WTC11 (cell line): ENCODE measurements around the gene PDCD5. TPM values are rescaled to one million over a fixed set of nuclear protein-coding genes. Genes with fewer than 3 reads are reported as not detected.

Source experiments
- ATAC-seq: fragments of 200-7000 bp; cut with Tn5 transposase; 2 replicates; pipeline ENCODE4 v1.10.0; 2021; ENCODE audit warnings: mild to moderate bottlenecking, moderate library complexity
- CTCF ChIA-PET: fragments of 300-600 bp; sonication (Branson Sonifier 250); formaldehyde crosslinking; loops from one replicate; lab custom pipeline; 2021; ENCODE audit warnings: antibody characterized with exemption; lab: Charles Lee
- POLR2A ChIA-PET: fragments of 350-600 bp; sonication (Branson Sonifier 250); formaldehyde crosslinking; loops from one replicate; lab custom pipeline; 2021; ENCODE audit warnings: antibody characterized with exemption; lab: Charles Lee
- DNase-seq: peaks from one replicate; pipeline ENCODE4 v3.0.0; 2021; ENCODE audit warnings: low spot score
- H3K27ac Mint-ChIP-seq: 2 replicates; pipeline ENCODE4 v1.8.0; 2021; ENCODE audit warnings: mixed read lengths
- H3K27me3 Mint-ChIP-seq: 2 replicates; pipeline ENCODE4 v1.8.0; 2021; ENCODE audit warnings: low read depth, mild to moderate bottlenecking, moderate library complexity, mixed read lengths
- H3K36me3 Mint-ChIP-seq: 2 replicates; pipeline ENCODE4 v1.8.0; 2021; ENCODE audit warnings: mixed read lengths
- H3K4me1 Mint-ChIP-seq: 2 replicates; pipeline ENCODE4 v1.8.0; 2022; ENCODE audit warnings: mixed read lengths
- H3K4me3 Mint-ChIP-seq: 2 replicates; pipeline ENCODE4 v1.8.0; 2021; ENCODE audit warnings: mild to moderate bottlenecking, moderate library complexity, mixed read lengths
- H3K9me3 Mint-ChIP-seq: 2 replicates; pipeline ENCODE4 v1.8.0; 2021; ENCODE audit warnings: mixed read lengths
- ATF1 ChIP-seq: sonication (generic); formaldehyde crosslinking; IDR thresholded peaks from 2 replicates; pipeline ENCODE4 v1.8.1; 2023; ENCODE audit warnings: mild to moderate bottlenecking, moderate library complexity, missing genetic modification reagents
- CREB1 ChIP-seq: sonication (generic); formaldehyde crosslinking; IDR thresholded peaks from 2 replicates; pipeline ENCODE4 v1.8.0; 2023; ENCODE audit warnings: mild to moderate bottlenecking, missing genetic modification reagents
- EMX1 ChIP-seq: fragments of 250-450 bp; sonication (Bioruptor Pico); IDR thresholded peaks from 2 replicates; pipeline ENCODE4 v1.8.0; 2021; ENCODE audit warnings: mild to moderate bottlenecking
- ESRRA ChIP-seq: sonication (generic); formaldehyde crosslinking; IDR thresholded peaks from 2 replicates; pipeline ENCODE4 v1.8.1; 2022; ENCODE audit warnings: mild to moderate bottlenecking, missing genetic modification reagents, borderline replicate concordance
- GABPB1 ChIP-seq: sonication (generic); formaldehyde crosslinking; IDR thresholded peaks from 2 replicates; pipeline ENCODE4 v1.8.1; 2023; ENCODE audit warnings: mild to moderate bottlenecking, missing genetic modification reagents
- HMGA2 ChIP-seq: fragments of 250-450 bp; sonication (Bioruptor Pico); IDR thresholded peaks from 2 replicates; pipeline ENCODE4 v1.4.0; 2021; ENCODE audit warnings: mild to moderate bottlenecking, moderate library complexity
- KAT7 ChIP-seq: sonication (generic); formaldehyde crosslinking; IDR thresholded peaks from 2 replicates; pipeline ENCODE4 v1.8.1; 2023; ENCODE audit warnings: missing genetic modification reagents, mild to moderate bottlenecking, borderline replicate concordance
- NFYB ChIP-seq: sonication (generic); formaldehyde crosslinking; conservative IDR thresholded peaks from 2 replicates; pipeline ENCODE4 v1.8.0; 2022; ENCODE audit warnings: low read depth, missing genetic modification reagents
- SOX15 ChIP-seq: fragments of 250-450 bp; sonication (Bioruptor Pico); IDR thresholded peaks from 2 replicates; pipeline ENCODE4 v1.9.0; 2021; ENCODE audit warnings: mild to moderate bottlenecking
- SP1 ChIP-seq: sonication (generic); formaldehyde crosslinking; conservative IDR thresholded peaks from 2 replicates; pipeline ENCODE4 v1.8.1; 2022; ENCODE audit warnings: missing genetic modification reagents
- TEAD4 ChIP-seq: sonication (generic); formaldehyde crosslinking; IDR thresholded peaks from 2 replicates; pipeline ENCODE4 v1.8.0; 2022; ENCODE audit warnings: mild to moderate bottlenecking, missing genetic modification reagents
- TP53 ChIP-seq: sonication (generic); formaldehyde crosslinking; IDR thresholded peaks from 2 replicates; pipeline ENCODE4 v1.8.1; 2023; ENCODE audit warnings: mild to moderate bottlenecking, missing genetic modification reagents
- ZBTB21 ChIP-seq: sonication (generic); formaldehyde crosslinking; IDR thresholded peaks from 2 replicates; pipeline ENCODE4 v1.8.1; 2023; ENCODE audit warnings: mild to moderate bottlenecking, missing genetic modification reagents, borderline replicate concordance
- total RNA-seq: library from RNA; stranded (reverse); gene quantifications from 3 replicates; pipeline ENCODE4 v1.2.3, GENCODE V29; 2021
- TF ChIP-seq, protein P1 (sequence below): fragments of 250-450 bp; sonication (Bioruptor Pico); conservative IDR thresholded peaks from 2 replicates; pipeline ENCODE4 v1.9.0; 2021; ENCODE audit warnings: mild to moderate bottlenecking
- TF ChIP-seq, protein P2 (sequence below): sonication (generic); formaldehyde crosslinking; IDR thresholded peaks from 2 replicates; pipeline ENCODE4 v1.8.0; 2022; ENCODE audit warnings: mild to moderate bottlenecking, missing genetic modification reagents
- TF ChIP-seq, protein P3 (sequence below): sonication (generic); formaldehyde crosslinking; IDR thresholded peaks from 2 replicates; pipeline ENCODE4 v1.8.1; 2022; ENCODE audit warnings: mild to moderate bottlenecking, missing genetic modification reagents, moderate library complexity, borderline replicate concordance
- TF ChIP-seq, protein P4 (sequence below): fragments of 250-450 bp; sonication (Bioruptor Pico); IDR thresholded peaks from 2 replicates; pipeline ENCODE4 v1.8.0; 2021; ENCODE audit warnings: mild to moderate bottlenecking
- TF ChIP-seq, protein P5 (sequence below): sonication (generic); formaldehyde crosslinking; conservative IDR thresholded peaks from 2 replicates; pipeline ENCODE4 v1.8.1; 2022; ENCODE audit warnings: mild to moderate bottlenecking, missing genetic modification reagents
- TF ChIP-seq, protein P6 (sequence below): sonication (generic); formaldehyde crosslinking; IDR thresholded peaks from 2 replicates; pipeline ENCODE4 v1.8.0; 2023; ENCODE audit warnings: missing genetic modification reagents

Gene PDCD5
- total RNA-seq, 1 experiment from 2014 or later: 89.5 TPM

DNA sequence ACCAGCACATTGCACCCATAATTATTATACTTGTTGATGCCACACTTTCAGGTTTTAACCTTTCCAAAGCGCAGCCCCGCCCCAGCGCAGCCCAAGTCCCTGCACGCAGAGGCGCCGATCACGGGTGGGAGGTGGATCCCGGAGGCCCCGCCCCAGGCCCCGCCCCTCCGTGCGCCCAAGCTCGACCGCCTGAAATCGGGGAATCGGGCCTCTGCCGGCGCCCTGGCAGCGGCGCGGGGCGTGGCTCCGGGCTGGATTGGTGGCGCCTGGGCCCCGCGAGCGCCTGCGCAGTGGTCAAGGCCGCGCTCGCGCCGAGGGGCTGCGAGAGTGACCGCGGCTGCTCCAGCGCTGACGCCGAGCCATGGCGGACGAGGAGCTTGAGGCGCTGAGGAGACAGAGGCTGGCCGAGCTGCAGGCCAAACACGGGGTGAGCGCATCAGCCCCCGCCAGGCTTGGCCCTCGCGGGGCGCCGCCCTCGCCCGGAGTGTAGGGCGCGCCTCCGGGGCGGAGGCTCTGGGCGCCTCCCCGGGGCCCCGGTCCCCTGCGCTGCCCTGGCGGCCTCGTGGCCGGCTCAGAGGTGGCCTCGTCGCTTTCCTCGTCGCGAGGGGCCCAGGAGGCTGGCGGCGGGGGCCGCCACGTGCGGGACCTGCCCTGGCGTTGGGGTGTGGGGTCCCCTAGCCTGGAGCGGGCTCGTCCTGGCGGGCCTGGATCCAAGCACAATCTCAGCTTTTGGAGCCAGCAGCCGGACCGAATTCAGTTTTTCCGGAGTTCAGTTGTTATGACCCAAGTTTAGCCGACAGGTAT is at the start of gene PDCD5 (continued):
- TF ChIP-seq, protein P1, sequence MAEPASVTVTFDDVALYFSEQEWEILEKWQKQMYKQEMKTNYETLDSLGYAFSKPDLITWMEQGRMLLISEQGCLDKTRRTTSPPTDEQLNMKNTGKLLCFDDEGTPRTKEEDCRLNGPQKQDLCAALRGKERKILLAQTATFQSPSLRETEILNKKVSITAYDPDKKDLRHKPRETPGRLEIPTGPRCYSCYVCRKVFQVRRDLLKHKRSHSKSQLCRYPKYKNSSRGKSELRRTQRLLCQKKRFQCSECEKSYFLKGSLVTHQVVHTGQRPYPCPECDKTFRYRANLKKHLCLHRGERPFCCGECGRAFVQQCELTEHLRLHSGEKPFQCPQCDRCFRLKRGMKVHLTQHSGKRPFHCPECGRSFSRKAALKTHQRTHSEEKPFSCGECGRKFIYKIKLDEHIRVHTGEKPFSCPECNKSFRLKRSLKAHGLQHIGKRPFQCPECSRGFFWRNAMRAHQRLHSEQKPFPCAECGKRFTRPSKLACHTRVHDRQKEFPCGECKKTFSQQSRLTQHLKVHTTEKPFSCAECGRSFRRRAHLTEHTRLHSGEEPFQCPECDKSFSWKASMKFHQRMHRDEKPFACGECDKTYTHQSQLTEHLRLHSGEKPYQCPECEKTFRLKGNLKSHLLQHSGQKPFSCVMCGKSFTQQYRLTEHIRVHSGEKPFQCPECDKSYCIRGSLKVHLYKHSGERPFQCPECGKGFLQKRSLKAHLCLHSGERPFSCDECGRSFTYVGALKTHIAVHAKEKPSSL (CRISPR knock-in tag): no peak
- no peak for TF ChIP-seq TEAD4
- no peak for TF ChIP-seq SOX15
- no peak for TF ChIP-seq EMX1
- no peak for TF ChIP-seq ZBTB21 (CRISPR knock-in tag)
- TF ChIP-seq TP53: no peak
- TF ChIP-seq, protein P2, sequence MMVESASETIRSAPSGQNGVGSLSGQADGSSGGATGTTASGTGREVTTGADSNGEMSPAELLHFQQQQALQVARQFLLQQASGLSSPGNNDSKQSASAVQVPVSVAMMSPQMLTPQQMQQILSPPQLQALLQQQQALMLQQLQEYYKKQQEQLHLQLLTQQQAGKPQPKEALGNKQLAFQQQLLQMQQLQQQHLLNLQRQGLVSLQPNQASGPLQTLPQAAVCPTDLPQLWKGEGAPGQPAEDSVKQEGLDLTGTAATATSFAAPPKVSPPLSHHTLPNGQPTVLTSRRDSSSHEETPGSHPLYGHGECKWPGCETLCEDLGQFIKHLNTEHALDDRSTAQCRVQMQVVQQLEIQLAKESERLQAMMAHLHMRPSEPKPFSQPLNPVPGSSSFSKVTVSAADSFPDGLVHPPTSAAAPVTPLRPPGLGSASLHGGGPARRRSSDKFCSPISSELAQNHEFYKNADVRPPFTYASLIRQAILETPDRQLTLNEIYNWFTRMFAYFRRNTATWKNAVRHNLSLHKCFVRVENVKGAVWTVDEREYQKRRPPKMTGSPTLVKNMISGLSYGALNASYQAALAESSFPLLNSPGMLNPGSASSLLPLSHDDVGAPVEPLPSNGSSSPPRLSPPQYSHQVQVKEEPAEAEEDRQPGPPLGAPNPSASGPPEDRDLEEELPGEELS: peak; percentile 16; the same call in 1 of the 2 replicates
- no peak for TF ChIP-seq HMGA2 (CRISPR knock-in tag)
- TF ChIP-seq GABPB1 (CRISPR knock-in tag): peak; percentile 26; the same call in 1 of the 2 replicates
- TF ChIP-seq ATF1 (CRISPR knock-in tag): no peak
- TF ChIP-seq, protein P3, sequence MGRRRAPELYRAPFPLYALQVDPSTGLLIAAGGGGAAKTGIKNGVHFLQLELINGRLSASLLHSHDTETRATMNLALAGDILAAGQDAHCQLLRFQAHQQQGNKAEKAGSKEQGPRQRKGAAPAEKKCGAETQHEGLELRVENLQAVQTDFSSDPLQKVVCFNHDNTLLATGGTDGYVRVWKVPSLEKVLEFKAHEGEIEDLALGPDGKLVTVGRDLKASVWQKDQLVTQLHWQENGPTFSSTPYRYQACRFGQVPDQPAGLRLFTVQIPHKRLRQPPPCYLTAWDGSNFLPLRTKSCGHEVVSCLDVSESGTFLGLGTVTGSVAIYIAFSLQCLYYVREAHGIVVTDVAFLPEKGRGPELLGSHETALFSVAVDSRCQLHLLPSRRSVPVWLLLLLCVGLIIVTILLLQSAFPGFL (CRISPR knock-in tag): no peak
- 0 out of 2 replicates have a peak, but pooled peaks have one; percentile 18 for TF ChIP-seq NFYB (CRISPR knock-in tag)
- TF ChIP-seq CREB1 (CRISPR knock-in tag): no peak
- TF ChIP-seq, protein P4, sequence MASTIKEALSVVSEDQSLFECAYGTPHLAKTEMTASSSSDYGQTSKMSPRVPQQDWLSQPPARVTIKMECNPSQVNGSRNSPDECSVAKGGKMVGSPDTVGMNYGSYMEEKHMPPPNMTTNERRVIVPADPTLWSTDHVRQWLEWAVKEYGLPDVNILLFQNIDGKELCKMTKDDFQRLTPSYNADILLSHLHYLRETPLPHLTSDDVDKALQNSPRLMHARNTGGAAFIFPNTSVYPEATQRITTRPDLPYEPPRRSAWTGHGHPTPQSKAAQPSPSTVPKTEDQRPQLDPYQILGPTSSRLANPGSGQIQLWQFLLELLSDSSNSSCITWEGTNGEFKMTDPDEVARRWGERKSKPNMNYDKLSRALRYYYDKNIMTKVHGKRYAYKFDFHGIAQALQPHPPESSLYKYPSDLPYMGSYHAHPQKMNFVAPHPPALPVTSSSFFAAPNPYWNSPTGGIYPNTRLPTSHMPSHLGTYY: no peak
- TF ChIP-seq, protein P5, sequence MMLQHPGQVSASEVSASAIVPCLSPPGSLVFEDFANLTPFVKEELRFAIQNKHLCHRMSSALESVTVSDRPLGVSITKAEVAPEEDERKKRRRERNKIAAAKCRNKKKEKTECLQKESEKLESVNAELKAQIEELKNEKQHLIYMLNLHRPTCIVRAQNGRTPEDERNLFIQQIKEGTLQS (CRISPR knock-in tag): no peak
- TF ChIP-seq, protein P6, sequence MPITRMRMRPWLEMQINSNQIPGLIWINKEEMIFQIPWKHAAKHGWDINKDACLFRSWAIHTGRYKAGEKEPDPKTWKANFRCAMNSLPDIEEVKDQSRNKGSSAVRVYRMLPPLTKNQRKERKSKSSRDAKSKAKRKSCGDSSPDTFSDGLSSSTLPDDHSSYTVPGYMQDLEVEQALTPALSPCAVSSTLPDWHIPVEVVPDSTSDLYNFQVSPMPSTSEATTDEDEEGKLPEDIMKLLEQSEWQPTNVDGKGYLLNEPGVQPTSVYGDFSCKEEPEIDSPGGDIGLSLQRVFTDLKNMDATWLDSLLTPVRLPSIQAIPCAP (CRISPR knock-in tag): no peak
- TF ChIP-seq KAT7 (CRISPR knock-in tag): no peak
- TF ChIP-seq SP1 (CRISPR knock-in tag): peak; percentile 85

DNA sequence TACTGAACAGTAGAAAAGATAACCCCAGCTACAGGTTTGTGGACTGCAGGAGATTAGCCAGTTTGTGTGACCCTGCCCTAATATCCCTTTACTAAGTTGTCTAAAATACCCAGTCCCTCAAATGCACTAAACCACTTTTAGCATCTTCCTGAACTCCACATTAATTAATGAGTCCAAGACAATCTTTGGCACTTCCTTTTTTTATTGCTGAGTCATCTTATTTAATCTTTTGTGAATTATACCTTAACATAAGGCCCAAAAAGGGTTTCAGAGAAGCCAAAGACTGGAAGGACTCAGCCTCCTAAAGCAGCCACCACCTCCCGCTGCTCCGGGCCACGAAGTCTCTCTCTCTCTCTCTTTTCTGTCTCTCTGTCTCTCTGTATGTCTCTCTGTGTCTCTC is 48.8 kb upstream of the PDCD5 start:
- TF ChIP-seq GABPB1 (CRISPR knock-in tag): no peak
- TF ChIP-seq ESRRA (CRISPR knock-in tag): no peak
- TF ChIP-seq, all 79 proteins: peak for 0
- POLR2A ChIA-PET: no interaction called here
- no peaks in the 10 kb centered on the region for H3K27me3 Mint-ChIP-seq
- no peak overlapping the region for H3K4me3 Mint-ChIP-seq
- peaks cover 22% of the 10 kb centered on the region for H3K36me3 Mint-ChIP-seq
- DNase-seq: no peak
- CTCF ChIA-PET: no interaction called here
- no peak for ATAC-seq
- peaks cover 57% of the 10 kb centered on the region for H3K9me3 Mint-ChIP-seq
- H3K27ac Mint-ChIP-seq: no peak overlapping the region
- no peaks in the 10 kb centered on the region for H3K4me1 Mint-ChIP-seq
